ENCODE results near the gene RBM19. TPM values are rescaled to one million over a fixed set of nuclear protein-coding genes. Genes with fewer than 3 reads are reported as not detected.

RBM19 gene
- total and polyA plus RNA-seq, 12 donors = 13.3 to 26.6 (median 16.2) TPM

DNA sequence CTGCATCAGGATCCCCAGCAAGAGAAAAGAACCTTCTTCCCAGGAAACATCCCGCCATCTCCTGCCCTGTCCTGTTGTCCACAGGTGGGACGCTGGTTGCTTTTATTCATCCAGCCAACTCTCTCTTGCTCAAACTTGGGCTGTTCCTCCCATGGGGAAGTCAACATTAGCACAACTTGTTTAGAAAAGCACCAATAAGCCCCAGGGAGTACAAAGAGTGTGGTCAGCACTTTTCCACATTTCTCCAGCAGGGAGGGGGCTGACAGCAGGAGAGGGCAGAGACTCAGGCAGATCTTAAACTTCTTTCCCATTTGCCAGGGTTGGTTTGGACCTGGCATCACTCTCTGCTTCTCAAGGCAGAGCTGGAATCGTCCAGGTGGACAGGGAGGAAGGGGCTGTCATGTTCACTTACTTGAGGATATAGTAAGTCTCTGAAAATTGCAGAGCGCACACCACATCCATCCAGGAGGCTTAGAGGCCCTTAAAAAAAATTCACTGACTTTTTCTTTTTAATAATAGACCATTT lies 74.9 kb downstream of the RBM19 start:
- H3K9me3 ChIP-seq = no peaks in the 10 kb centered on the region
- TF ChIP-seq, protein P1, sequence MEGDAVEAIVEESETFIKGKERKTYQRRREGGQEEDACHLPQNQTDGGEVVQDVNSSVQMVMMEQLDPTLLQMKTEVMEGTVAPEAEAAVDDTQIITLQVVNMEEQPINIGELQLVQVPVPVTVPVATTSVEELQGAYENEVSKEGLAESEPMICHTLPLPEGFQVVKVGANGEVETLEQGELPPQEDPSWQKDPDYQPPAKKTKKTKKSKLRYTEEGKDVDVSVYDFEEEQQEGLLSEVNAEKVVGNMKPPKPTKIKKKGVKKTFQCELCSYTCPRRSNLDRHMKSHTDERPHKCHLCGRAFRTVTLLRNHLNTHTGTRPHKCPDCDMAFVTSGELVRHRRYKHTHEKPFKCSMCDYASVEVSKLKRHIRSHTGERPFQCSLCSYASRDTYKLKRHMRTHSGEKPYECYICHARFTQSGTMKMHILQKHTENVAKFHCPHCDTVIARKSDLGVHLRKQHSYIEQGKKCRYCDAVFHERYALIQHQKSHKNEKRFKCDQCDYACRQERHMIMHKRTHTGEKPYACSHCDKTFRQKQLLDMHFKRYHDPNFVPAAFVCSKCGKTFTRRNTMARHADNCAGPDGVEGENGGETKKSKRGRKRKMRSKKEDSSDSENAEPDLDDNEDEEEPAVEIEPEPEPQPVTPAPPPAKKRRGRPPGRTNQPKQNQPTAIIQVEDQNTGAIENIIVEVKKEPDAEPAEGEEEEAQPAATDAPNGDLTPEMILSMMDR (IDR thresholded peaks at IDR 0.05) = no peak
- DNase-seq (no peak), ATAC-seq (no peak)
- intact Hi-C loops (cut with DNase I) = no loop called here
- H3K27ac ChIP-seq = no peak overlapping the region
- no peaks in the 10 kb centered on the region for H3K4me1 ChIP-seq
- H3K36me3 ChIP-seq = peaks cover 0 to 40% (median 0%) of the 10 kb centered on the region in 9 donors
- 94% methylated on average over 4 of the region's 4 CpGs for WGBS, 2 donors
- H3K27me3 ChIP-seq = no peaks in the 10 kb centered on the region
- H3K4me3 ChIP-seq = no peak overlapping the region

DNA sequence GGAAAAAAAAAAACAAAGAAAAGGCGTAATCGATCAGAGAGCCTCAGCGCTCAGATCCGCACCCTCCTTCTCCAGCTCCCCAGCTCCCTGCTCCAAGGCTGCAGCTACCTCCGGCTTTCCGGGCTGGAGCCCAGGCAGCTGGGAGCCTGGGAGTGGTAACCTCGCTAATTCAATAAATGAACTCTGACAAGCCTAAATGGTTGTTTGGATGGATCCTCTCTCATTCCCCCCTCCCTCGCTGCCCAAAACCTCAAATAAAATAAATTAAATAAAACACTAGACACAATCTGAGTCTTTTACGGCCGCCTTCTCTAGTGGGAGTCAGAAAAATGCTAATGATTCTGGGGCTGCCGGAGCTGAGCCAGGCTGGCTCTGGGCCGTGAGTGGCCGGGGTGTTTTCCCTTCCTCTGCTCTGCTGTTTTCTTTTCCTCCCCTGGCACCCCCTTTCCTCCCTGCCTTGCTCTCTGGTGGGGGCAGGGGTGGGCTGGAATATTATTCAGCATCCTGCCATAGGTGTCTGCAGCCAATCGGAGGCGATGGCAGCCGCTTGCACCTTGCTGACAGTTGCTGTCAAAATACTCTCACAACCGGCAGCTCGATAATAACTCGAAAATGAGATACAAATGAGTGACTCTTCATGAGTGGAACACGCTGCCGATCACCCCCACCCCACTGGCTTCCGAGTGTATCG lies 76.1 kb downstream of the RBM19 start:
- ATAC-seq (no peak), DNase-seq (no peak)
- Histone ChIP-seq H3K4me3 (no peak overlapping the region), H3K27me3 (no peaks in the 10 kb centered on the region), H3K4me1 (no peaks in the 10 kb centered on the region), H3K9me3 (peaks cover 0 to 2% (median 0%) of the 10 kb centered on the region in 11 donors), H3K36me3 (peaks cover 0 to 35% (median 0%) of the 10 kb centered on the region in 9 donors), H3K27ac (no peak overlapping the region)
- intact Hi-C loops (cut with DNase I) = no loop called here
- 75 to 79% methylated on average over 23 of the region's 23 CpGs for WGBS, 2 donors
- TF ChIP-seq, protein P1 (IDR thresholded peaks at IDR 0.05) = no peak

DNA sequence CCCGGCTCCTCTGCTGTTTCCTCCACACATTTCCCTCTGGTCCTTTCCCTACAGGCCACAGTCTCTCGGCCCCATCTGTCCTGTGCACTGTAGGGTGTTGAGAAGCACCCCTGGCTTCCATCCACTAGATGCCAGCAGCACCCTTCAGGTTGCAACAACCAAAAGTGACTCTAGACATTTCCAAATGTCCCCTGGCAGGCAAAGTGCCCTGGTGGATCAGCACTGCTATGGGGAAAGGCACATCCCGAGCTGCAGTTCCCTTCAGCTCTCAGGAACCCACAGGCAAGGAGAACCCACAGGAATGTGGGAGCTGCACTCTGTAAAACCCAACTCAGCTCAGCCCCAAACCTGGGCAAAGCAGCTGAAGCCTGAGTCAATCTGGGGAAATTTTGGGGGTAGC lies 77.0 kb downstream of the RBM19 start:
- TF ChIP-seq, protein P1 (IDR thresholded peaks at IDR 0.05) = no peak

GRCh38 chr12:113888435-113888834 lies 77.7 kb downstream of the RBM19 start:
- Histone ChIP-seq H3K9me3 (peaks cover 0 to 10% (median 0%) of the 10 kb centered on the region in 11 donors), H3K27ac (no peak overlapping the region), H3K4me3 (no peak overlapping the region), H3K27me3 (no peaks in the 10 kb centered on the region), H3K36me3 (peaks cover 0 to 28% (median 0%) of the 10 kb centered on the region in 9 donors), H3K4me1 (no peaks in the 10 kb centered on the region)
- TF ChIP-seq, protein P1 (IDR thresholded peaks at IDR 0.05) = no peak
- DNase-seq (no peak), ATAC-seq (no peak)
- WGBS, 2 donors = 94 to 99% methylated on average over 2 of the region's 2 CpGs
- intact Hi-C loops (cut with DNase I) = no loop called here

More for the DNA sequence above, 77.0 kb downstream of the RBM19 start:
- intact Hi-C loops (cut with DNase I) = no loop called here
- H3K27me3 ChIP-seq = no peaks in the 10 kb centered on the region
- H3K4me1 ChIP-seq = no peaks in the 10 kb centered on the region
- DNase-seq (no peak), ATAC-seq (peak in 1 of 8 donors; percentile 33)
- 70 to 84% methylated on average over 3 of the region's 3 CpGs for WGBS, 2 donors
- H3K27ac ChIP-seq = no peak overlapping the region
- H3K4me3 ChIP-seq = no peak overlapping the region
- H3K9me3 ChIP-seq = peaks cover 0 to 10% (median 0%) of the 10 kb centered on the region in 11 donors
- peaks cover 0 to 34% (median 0%) of the 10 kb centered on the region in 9 donors for H3K36me3 ChIP-seq

Measured in heart right ventricle (tissue), 16 donors.